Caco-2 (cell line): ENCODE measurements around the gene IRF2. TPM values are rescaled to one million over a fixed set of nuclear protein-coding genes. Genes with fewer than 3 reads are reported as not detected.
"Not testable (repeated sequence)": the region's sequence is repeated elsewhere in the genome, so short reads cannot be mapped to it uniquely, and the experiment has no call there.

Experiments used
- BruUV-seq: library from RNA; stranded (reverse); fragments of 400-500 nt; replicated peaks from 2 replicates; lab custom pipeline; 2021; lab: Mats Ljungman, UMichigan
- CTCF ChIA-PET: fragments of 300-600 bp; sonication (Branson Sonifier 250); formaldehyde crosslinking; loops from one replicate; lab custom pipeline; 2022; ENCODE audit warnings: antibody characterized with exemption; lab: Charles Lee
- POLR2A ChIA-PET: fragments of 300-600 bp; sonication (Branson Sonifier 250); formaldehyde crosslinking; loops from one replicate; lab custom pipeline; 2022; ENCODE audit warnings: antibody characterized with exemption; lab: Charles Lee
- DNase-seq, 2 experiments: peaks; one replicate each; pipeline versions ENCODE4 v3.0.0 to v3.0.0-alpha.2; 2020 to 2022
- H3K27me3 ChIP-seq: replicated peaks from 2 replicates; pipeline ENCODE4 v1.6.0; 2011; ENCODE audit warnings: low read length; ENCODE audit not compliant: control insufficient read depth, insufficient read depth
- H3K36me3 ChIP-seq: 2 replicates; pipeline ENCODE4 v1.5.1; 2011; ENCODE audit warnings: low read length; ENCODE audit not compliant: control insufficient read depth, insufficient read depth
- H3K4me1 ChIP-seq: fragments of 250-450 bp; sonication (Bioruptor Pico); 2 replicates; pipeline ENCODE4 v1.5.1; 2020; ENCODE audit warnings: mild to moderate bottlenecking
- H3K4me3 ChIP-seq: 2 replicates; pipeline ENCODE4 v1.5.1; 2011; ENCODE audit warnings: low read depth, mild to moderate bottlenecking, control low read depth, low read length
- H3K9me3 ChIP-seq: fragments of 250-450 bp; sonication (Bioruptor Pico); 2 replicates; pipeline ENCODE4 v1.5.1; 2020; ENCODE audit warnings: mild to moderate bottlenecking, moderate library complexity
- H3K27ac Mint-ChIP-seq: one replicate; pipeline ENCODE4 v1.8.0; 2022; ENCODE audit warnings: mixed read lengths; ENCODE audit not compliant: unreplicated experiment
- H3K27me3 Mint-ChIP-seq: one replicate; pipeline ENCODE4 v1.8.0; 2022; ENCODE audit warnings: mixed read lengths; ENCODE audit not compliant: insufficient read depth, unreplicated experiment
- H3K36me3 Mint-ChIP-seq: one replicate; pipeline ENCODE4 v1.8.0; 2022; ENCODE audit warnings: mild to moderate bottlenecking, mixed read lengths; ENCODE audit not compliant: insufficient read depth, unreplicated experiment
- H3K4me1 Mint-ChIP-seq: one replicate; pipeline ENCODE4 v1.8.0; 2022; ENCODE audit warnings: low read depth, mixed read lengths; ENCODE audit not compliant: unreplicated experiment
- H3K4me3 Mint-ChIP-seq: one replicate; pipeline ENCODE4 v1.8.0; 2022; ENCODE audit warnings: mild to moderate bottlenecking, moderate library complexity, mixed read lengths; ENCODE audit not compliant: unreplicated experiment
- H3K9me3 Mint-ChIP-seq: one replicate; pipeline ENCODE4 v1.8.0; 2022; ENCODE audit warnings: mixed read lengths; ENCODE audit not compliant: unreplicated experiment
- intact Hi-C: fragments of 100-400 bp; cut with micrococcal nuclease; formaldehyde crosslinking; loops from one replicate; pipeline ENCODE4 v1.10.0; 2022; ENCODE audit not compliant: unreplicated experiment
- total RNA-seq: library from RNA; stranded (reverse); gene quantifications from 2 replicates; pipeline ENCODE4 v1.2.3, GENCODE V29; 2022
- TF ChIP-seq, protein P1 (sequence below), 2 experiments: fragments of 200-600 bp in 1 of 2; IDR thresholded peaks; 1 replicate in 1 of 2; 2 replicates in 1 of 2; pipeline versions ENCODE4 v1.5.1 to v1.8.0; 2011 to 2022; ENCODE audit warnings: antibody characterized with exemption in 1 of 2, control low read depth in 1 of 2, inconsistent platforms in 1 of 2, low read depth in 1 of 2, low read length in 1 of 2, mild to moderate bottlenecking in 1 of 2, moderate library complexity in 1 of 2; ENCODE audit not compliant: insufficient read depth in 1 of 2, severe bottlenecking in 1 of 2, unreplicated experiment in 1 of 2

The IRF2 gene
- total RNA-seq, 1 experiment from 2014 or later: 9.2 TPM

DNA sequence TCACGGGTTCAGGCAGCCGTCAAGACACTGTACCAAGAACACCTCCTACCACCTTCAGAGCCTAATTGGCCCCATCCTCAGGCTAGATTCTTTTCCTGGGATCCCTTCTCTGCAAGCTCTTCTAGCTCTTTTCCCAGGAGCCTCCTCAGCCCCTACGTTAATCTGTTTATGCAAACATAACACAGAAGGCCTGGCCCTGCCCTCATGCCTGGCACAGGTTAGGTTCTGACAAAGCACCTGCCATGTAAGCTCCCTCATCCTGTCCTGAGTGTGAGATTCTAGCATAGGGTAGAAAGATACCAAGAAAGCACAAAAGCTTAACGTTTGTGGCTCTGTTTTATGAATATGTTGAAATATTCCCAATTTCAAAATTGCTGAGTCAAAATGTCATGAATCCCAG lies 93.6 kb downstream of the IRF2 start:
- Mint-ChIP-seq H3K4me1 (peaks cover 15% of the 10 kb centered on the region), H3K9me3 (peaks cover 21% of the 10 kb centered on the region), H3K36me3 (peaks cover 4% of the 10 kb centered on the region), H3K4me3 (no peak overlapping the region), H3K27me3 (no peaks in the 10 kb centered on the region), H3K27ac (no peak overlapping the region)
- Histone ChIP-seq H3K9me3 (no peaks in the 10 kb centered on the region), H3K36me3 (no peaks in the 10 kb centered on the region), H3K4me1 (peaks cover 44% of the 10 kb centered on the region), H3K27me3 (no peaks in the 10 kb centered on the region), H3K4me3 (no peak overlapping the region)
- TF ChIP-seq, protein P1, sequence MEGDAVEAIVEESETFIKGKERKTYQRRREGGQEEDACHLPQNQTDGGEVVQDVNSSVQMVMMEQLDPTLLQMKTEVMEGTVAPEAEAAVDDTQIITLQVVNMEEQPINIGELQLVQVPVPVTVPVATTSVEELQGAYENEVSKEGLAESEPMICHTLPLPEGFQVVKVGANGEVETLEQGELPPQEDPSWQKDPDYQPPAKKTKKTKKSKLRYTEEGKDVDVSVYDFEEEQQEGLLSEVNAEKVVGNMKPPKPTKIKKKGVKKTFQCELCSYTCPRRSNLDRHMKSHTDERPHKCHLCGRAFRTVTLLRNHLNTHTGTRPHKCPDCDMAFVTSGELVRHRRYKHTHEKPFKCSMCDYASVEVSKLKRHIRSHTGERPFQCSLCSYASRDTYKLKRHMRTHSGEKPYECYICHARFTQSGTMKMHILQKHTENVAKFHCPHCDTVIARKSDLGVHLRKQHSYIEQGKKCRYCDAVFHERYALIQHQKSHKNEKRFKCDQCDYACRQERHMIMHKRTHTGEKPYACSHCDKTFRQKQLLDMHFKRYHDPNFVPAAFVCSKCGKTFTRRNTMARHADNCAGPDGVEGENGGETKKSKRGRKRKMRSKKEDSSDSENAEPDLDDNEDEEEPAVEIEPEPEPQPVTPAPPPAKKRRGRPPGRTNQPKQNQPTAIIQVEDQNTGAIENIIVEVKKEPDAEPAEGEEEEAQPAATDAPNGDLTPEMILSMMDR (IDR thresholded peaks at IDR 0.05; ENCODE audit: insufficient read depth in 1 of 2, low read depth in 1 of 2, low read length in 1 of 2, severe bottlenecking in 1 of 2, unreplicated experiment in 1 of 2): no peak
- intact Hi-C loops: no loop called here
- DNase-seq: no peak
- ChIA-PET CTCF (interaction anchor here (0.6 kb wide), 1 partner anchor 1155 kb away, joined by 6 read pairs; the partner anchor contains the start of gene PDLIM3), POLR2A (no interaction called here)
- BruUV-seq: no TSS peak

DNA sequence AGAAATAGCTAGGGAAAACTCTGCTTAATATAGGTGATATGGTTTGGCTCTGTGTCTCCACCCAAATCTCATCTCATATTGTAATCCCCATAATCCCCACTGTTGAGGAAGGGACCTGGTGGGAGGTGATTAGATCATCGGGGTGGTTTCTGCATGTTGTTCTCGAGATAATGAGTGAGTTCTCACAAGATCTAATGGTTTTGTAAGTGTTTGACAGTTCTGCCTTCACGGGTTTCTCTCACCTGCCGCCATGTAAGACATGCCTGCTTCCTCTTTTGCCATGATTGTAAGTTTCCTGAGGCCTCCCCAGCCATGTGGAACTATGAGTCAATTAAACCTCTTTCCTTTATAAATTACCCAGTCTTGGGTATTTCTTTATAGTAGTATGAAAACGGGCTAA lies 94.1 kb downstream of the IRF2 start:
- not testable (repeated sequence) for BruUV-seq, H3K27ac Mint-ChIP-seq
- CTCF ChIA-PET: interaction anchor here (0.6 kb wide), 1 partner anchor 1155 kb away, joined by 6 read pairs; the partner anchor contains the start of gene PDLIM3

DNA sequence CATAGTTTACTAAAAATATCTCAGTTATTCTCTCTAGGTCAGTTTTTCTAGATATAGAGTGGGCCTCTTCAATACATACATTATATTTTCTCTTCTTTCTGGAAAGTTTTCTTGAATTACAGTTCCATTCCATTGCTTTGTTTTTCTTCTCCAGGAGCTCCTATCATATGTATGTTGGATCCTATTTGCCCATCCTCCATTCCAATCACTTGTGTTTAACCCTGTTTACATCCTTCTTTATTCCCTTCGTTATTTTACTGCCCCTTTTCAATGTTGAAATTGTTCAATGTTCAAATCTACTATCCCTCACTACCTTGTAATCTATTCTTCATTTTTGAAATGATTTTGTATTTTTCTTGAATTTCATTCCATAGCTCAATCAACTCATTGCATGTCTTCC lies 97.4 kb downstream of the IRF2 start:
- ChIA-PET POLR2A (no interaction called here), CTCF (no interaction called here)
- Histone ChIP-seq H3K4me1 (peaks cover 6% of the 10 kb centered on the region), H3K4me3 (no peak overlapping the region), H3K36me3 (no peaks in the 10 kb centered on the region), H3K27me3 (no peaks in the 10 kb centered on the region), H3K9me3 (no peaks in the 10 kb centered on the region)
- no peak for DNase-seq
- Mint-ChIP-seq H3K27ac (no peak overlapping the region), H3K27me3 (no peaks in the 10 kb centered on the region), H3K4me1 (peaks cover 5% of the 10 kb centered on the region), H3K4me3 (no peak overlapping the region), H3K36me3 (no peaks in the 10 kb centered on the region), H3K9me3 (peaks cover 32% of the 10 kb centered on the region)
- BruUV-seq: no TSS peak
- TF ChIP-seq, protein P1 (IDR thresholded peaks at IDR 0.05; ENCODE audit: insufficient read depth in 1 of 2, low read depth in 1 of 2, low read length in 1 of 2, severe bottlenecking in 1 of 2, unreplicated experiment in 1 of 2): no peak
- intact Hi-C loops: no loop called here

More for the DNA sequence above, 94.1 kb downstream of the IRF2 start:
- H3K36me3 Mint-ChIP-seq, H3K27me3 Mint-ChIP-seq, POLR2A ChIA-PET, H3K4me3 Mint-ChIP-seq, intact Hi-C loops, H3K4me3 ChIP-seq, DNase-seq, H3K27me3 ChIP-seq, H3K9me3 ChIP-seq, H3K36me3 ChIP-seq: not testable (repeated sequence)
- peaks cover 26% of the 10 kb centered on the region for H3K9me3 Mint-ChIP-seq
- peaks cover 39% of the 10 kb centered on the region for H3K4me1 ChIP-seq
- H3K4me1 Mint-ChIP-seq: peaks cover 15% of the 10 kb centered on the region
